ENCODE data around the gene DAZ4.
"Not testable (repeated sequence)": the region's sequence is repeated elsewhere in the genome, so short reads cannot be mapped to it uniquely, and the experiment has no call there.

The DAZ4 gene

DNA sequence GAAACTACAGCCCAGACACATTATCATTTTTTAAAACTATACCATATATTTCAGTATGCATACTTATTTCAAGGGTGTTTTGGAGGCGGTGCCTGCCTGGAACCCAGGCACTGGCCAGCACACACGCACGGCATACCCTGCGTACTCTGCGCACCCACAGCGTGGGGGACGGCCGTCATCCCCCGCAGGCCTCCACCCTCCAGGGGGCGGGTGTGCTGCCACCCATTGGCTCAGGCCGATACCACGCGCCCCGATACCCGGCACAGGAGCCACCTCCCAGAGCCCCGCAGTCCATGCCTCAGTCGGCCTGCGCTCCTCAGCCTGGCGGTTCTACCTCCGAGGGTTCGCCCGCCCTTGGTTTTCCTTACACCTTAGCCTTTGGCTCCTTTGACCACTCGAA is at the start of gene DAZ4:
Gene DAZ4 (plus strand): TSS at position 301 of the 400 bp plus-strand sequence. CDS start 208 bp downstream, outside the sequence.
- DNase-seq, result not testable (repeated sequence)

GRCh38 chrY:24813293-24813692 is 20.4 kb upstream of the DAZ4 start, which contains the start of gene DAZ3:
TSS of gene DAZ3 (minus strand) at chrY:24813393. CDS start at chrY:24813185, 208 bp downstream.
- not testable (repeated sequence) for DNase-seq

DNA sequence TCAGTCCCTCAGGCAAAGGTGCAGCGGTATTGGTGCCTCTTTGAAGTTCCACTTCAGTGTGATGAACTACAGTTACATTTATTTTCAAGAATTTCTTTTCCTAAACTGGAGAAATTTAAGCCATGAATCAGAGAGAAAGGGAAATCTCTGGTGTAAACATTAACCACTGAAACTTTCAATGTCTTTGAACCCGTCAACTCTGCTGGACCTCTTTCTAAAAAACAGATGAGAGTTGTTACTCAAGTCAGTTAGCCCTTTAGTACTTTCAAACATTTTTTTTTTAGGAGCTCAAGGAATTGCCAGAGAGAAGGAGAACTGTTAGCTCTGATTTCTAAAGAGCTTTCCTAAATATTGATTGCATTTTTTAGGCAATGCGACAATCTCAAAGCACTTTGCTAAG is 11.9 kb upstream of the DAZ4 start:
- not testable (repeated sequence) for DNase-seq

GRCh38 chrY:24824184-24824879 is 9.4 kb upstream of the DAZ4 start:
- DNase-seq, result not testable (repeated sequence)

DNA sequence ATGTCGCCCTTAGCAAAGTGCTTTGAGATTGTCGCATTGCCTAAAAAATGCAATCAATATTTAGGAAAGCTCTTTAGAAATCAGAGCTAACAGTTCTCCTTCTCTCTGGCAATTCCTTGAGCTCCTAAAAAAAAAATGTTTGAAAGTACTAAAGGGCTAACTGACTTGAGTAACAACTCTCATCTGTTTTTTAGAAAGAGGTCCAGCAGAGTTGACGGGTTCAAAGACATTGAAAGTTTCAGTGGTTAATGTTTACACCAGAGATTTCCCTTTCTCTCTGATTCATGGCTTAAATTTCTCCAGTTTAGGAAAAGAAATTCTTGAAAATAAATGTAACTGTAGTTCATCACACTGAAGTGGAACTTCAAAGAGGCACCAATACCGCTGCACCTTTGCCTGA is 8.7 kb upstream of the DAZ4 start:
- DNase-seq, result not testable (repeated sequence)
